ENCODE measurements around the gene GLS. TPM values are rescaled to one million over a fixed set of nuclear protein-coding genes. Genes with fewer than 3 reads are reported as not detected.

GLS gene
- total RNA-seq, 1 experiment from 2014 or later, result 97.4 TPM

GRCh38 chr2:190979906-190980629 lies 99.4 kb downstream of the GLS start:
- Histone ChIP-seq H3K4me3 (replicated peaks in 1 of 2; ENCODE audit: low read depth in 1 of 2, low read length in 2 of 2) (no peak overlapping the region), H3K4me1 (ENCODE audit: control insufficient read depth in 1 of 2, insufficient read depth in 2 of 2, low read length in 2 of 2) (no peaks in the 10 kb centered on the region), H2AFZ (ENCODE audit: low read depth, low read length, poor library complexity, severe bottlenecking) (no peak overlapping the region), H3K9ac (ENCODE audit: low read length) (no peak overlapping the region), H3K9me3 (ENCODE audit: control insufficient read depth in 1 of 2, insufficient read depth in 1 of 2, low read depth in 1 of 2, low read length in 2 of 2) (no peaks in the 10 kb centered on the region), H3K4me2 (ENCODE audit: low read length) (no peak overlapping the region), H3K36me3 (ENCODE audit: control insufficient read depth in 1 of 2, insufficient read depth in 2 of 2, low read length in 2 of 2) (peaks cover 80 to 87% of the 10 kb centered on the region in 2 experiments), H3K27me3 (ENCODE audit: insufficient read depth, low read length) (no peaks in the 10 kb centered on the region), H4K20me1 (ENCODE audit: insufficient read depth) (no peaks in the 10 kb centered on the region), H3K27ac (ENCODE audit: low read depth, low read length) (no peak overlapping the region), H3K9me2 (ENCODE audit: insufficient read depth) (no peaks in the 10 kb centered on the region), H3K79me2 (ENCODE audit: insufficient read depth, low read length) (no peaks in the 10 kb centered on the region)
- no TSS peak for BruUV-seq (replicated peaks)
- ChIA-PET RAD21 (ENCODE audit: low non-redundant PET in 1 of 2, low total read pairs in 2 of 2, uncharacterized antibody in 2 of 2, unreplicated experiment in 2 of 2) (no interaction called here), POLR2A (no interaction called here), CTCF (no interaction called here)
- DNase-seq (ENCODE audit: low read depth, low spot score), result no peak
- no peak for ATAC-seq
- no peak for TF ChIP-seq ZBTB33 (IDR thresholded peaks at IDR 0.05; ENCODE audit: extremely low read depth, insufficient replicate concordance, low read length)
- TF ChIP-seq EGR1 (IDR thresholded peaks at IDR 0.05; ENCODE audit: low read depth), result no peak
- TF ChIP-seq CBX3 (IDR thresholded peaks at IDR 0.05; ENCODE audit: low read depth), result no peak
- no peak for TF ChIP-seq ATF3 (IDR thresholded peaks at IDR 0.05)
- TF ChIP-seq MAX (IDR thresholded peaks at IDR 0.05), result no peak
- TF ChIP-seq EZH2phosphoT487 (IDR thresholded peaks at IDR 0.05; ENCODE audit: borderline replicate concordance), result no peak
- TF ChIP-seq SIN3A (IDR thresholded peaks at IDR 0.05; ENCODE audit: low read depth), result no peak
- TF ChIP-seq JUND (IDR thresholded peaks at IDR 0.05), result no peak
- TF ChIP-seq ELF1 (IDR thresholded peaks at IDR 0.05; ENCODE audit: borderline replicate concordance, low read depth), result no peak
- no peak for TF ChIP-seq YY1 (IDR thresholded peaks at IDR 0.05; ENCODE audit: extremely low read depth, insufficient replicate concordance, low read depth, low read length)
- no peak for TF ChIP-seq EZH2 (IDR thresholded peaks at IDR 0.05)
- TF ChIP-seq CTCF (IDR thresholded peaks at IDR 0.05 in 2 of 3, conservative IDR thresholded peaks at IDR 0.05 in 1 of 3; ENCODE audit: borderline replicate concordance in 1 of 3, insufficient read depth in 1 of 3, low read depth in 2 of 3, low read length in 2 of 3), result no peak
- TF ChIP-seq ZNF274 (IDR thresholded peaks at IDR 0.05; ENCODE audit: low read depth, low read length), result no peak
- TF ChIP-seq REST (IDR thresholded peaks at IDR 0.05; ENCODE audit: low read depth), result no peak
- no peak for TF ChIP-seq CEBPB (IDR thresholded peaks at IDR 0.05; ENCODE audit: low read depth)
- TF ChIP-seq POLR2AphosphoS5 (IDR thresholded peaks at IDR 0.05; ENCODE audit: low read depth, low read length), result no peak
- TF ChIP-seq SRF (IDR thresholded peaks at IDR 0.05; ENCODE audit: low read depth), result no peak
- no peak for TF ChIP-seq FOSL1 (IDR thresholded peaks at IDR 0.05; ENCODE audit: low read depth)
- no peak for TF ChIP-seq SP1 (IDR thresholded peaks at IDR 0.05; ENCODE audit: low read depth)
- intact Hi-C loops (cut with micrococcal nuclease), result no loop called here

Data from HCT116 (cell line).